Measurements from ENCODE around the gene CORO7.

CORO7 gene

DNA sequence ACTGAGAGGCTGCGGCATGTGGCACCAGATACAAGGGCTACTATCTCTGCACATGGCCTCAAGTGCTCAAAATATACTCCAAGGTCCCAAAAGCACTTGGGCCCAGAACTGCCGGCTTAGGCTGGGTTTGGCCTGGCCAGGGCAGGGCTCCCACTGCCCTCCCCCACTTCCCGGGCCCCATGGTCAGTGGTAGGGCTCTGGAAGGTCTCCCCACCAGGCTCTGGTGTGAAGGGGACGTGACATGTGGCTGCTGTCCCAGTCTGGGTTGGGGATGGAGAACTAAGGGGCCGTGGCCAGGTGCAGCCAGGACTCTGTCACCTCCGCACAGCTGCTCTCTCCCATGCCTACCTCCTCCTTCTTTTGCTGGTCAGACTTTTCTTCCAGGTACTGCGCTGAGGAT, 59.6 kb downstream of the CORO7 start:
- TF ChIP-seq CTCF (IDR thresholded peaks at IDR 0.05; ENCODE audit: insufficient read depth, low read length): no peak
- TF ChIP-seq POLR2AphosphoS5 (IDR thresholded peaks at IDR 0.05; ENCODE audit: low read depth): no peak
- no peak for TF ChIP-seq SPI1 (IDR thresholded peaks at IDR 0.05; ENCODE audit: borderline replicate concordance, low read depth)
- TF ChIP-seq GABPA (IDR thresholded peaks at IDR 0.05; ENCODE audit: low read depth): no peak
- TF ChIP-seq REST (IDR thresholded peaks at IDR 0.05; ENCODE audit: insufficient replicate concordance, low read depth): no peak
- Histone ChIP-seq H3K4me3 (replicated peaks; ENCODE audit: insufficient read depth, low read length) (no peak overlapping the region), H3K27me3 (ENCODE audit: insufficient read depth, poor library complexity, severe bottlenecking) (no peaks in the 10 kb centered on the region), H3K27ac (replicated peaks) (no peak overlapping the region)
- DNase-seq (ENCODE audit: low read depth in 1 of 2, low spot score in 1 of 2): no peak

DNA sequence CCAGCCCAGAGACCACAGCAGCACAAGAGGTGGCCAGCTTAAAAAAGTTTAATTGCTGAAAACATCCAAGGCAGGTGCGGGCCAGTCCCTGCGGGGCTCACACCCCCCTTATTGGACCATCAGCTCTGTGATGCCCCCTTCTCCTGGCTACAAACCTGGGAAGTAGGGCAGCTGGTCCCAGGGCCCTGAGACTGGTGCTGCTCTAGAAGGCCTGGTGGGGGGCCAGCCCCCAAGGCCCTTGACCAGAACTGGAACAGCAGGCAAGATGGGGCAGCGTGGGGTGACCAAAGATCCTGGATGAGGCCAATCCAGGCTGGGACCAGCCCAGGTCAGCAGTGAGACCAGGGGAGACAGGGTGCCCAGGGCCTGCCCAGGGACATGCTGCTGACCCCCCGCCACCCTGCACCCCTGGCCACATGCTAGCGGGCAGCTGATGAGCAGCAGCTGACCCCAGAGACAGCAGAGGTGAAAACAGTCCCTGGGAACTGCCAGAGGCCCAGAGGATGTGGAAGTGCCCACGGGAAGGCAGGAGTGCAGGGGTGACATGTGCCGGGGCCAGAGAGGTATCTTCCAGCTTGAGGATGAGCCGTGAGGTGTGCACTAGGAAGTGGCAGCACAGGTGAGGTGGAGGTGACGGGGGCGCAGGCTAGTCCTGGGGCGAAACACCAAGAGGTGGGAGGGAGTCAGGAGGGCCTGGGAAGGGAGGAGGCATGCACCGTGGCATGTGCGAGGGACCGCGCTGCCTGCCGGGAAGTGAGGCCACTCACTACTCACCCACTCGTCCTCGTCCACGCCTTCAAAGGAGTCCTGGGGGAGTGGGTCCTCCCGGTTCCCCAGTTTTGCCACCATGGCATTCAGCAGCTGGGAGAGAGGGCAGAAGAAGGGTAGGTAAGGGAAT, 61.6 kb downstream of the CORO7 start:
- H3K4me3 ChIP-seq (replicated peaks; ENCODE audit: insufficient read depth, low read length): no peak overlapping the region
- TF ChIP-seq GABPA (IDR thresholded peaks at IDR 0.05; ENCODE audit: low read depth) (no peak), POLR2AphosphoS5 (IDR thresholded peaks at IDR 0.05; ENCODE audit: low read depth) (no peak), REST (IDR thresholded peaks at IDR 0.05; ENCODE audit: insufficient replicate concordance, low read depth) (no peak), CTCF (IDR thresholded peaks at IDR 0.05; ENCODE audit: insufficient read depth, low read length) (no peak)
- DNase-seq (ENCODE audit: low read depth in 1 of 2, low spot score in 1 of 2): no peak
- H3K27ac ChIP-seq (replicated peaks): no peak overlapping the region
- no peaks in the 10 kb centered on the region for H3K27me3 ChIP-seq (ENCODE audit: insufficient read depth, poor library complexity, severe bottlenecking)

DNA sequence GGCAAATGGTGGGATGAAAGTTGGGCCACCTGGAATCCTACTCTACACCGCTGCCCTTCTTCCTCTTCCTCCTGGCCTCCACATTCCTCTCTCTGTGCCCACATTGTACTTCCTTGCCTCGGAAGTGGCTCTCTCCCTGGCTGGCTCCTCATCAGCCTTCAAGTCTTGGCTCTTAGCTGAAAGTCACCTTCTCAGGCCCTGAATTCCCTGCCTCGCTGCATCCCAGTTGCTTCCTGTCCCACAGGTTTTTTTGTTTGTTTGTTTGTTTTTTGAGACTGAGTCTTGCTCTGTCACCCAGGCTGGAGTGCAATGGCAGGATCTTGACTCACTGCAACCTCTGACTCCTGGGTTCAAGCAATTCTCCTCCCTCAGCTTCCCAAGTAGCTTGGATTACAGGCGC, 62.7 kb downstream of the CORO7 start:
- H3K27me3 ChIP-seq (ENCODE audit: insufficient read depth, poor library complexity, severe bottlenecking): no peaks in the 10 kb centered on the region
- no peak for DNase-seq (ENCODE audit: low read depth in 1 of 2, low spot score in 1 of 2)
- no peak overlapping the region for H3K4me3 ChIP-seq (replicated peaks; ENCODE audit: insufficient read depth, low read length)
- TF ChIP-seq SPI1 (IDR thresholded peaks at IDR 0.05; ENCODE audit: borderline replicate concordance, low read depth): no peak
- no peak for TF ChIP-seq CTCF (IDR thresholded peaks at IDR 0.05; ENCODE audit: insufficient read depth, low read length)
- TF ChIP-seq GABPA (IDR thresholded peaks at IDR 0.05; ENCODE audit: low read depth): no peak
- no peak for TF ChIP-seq POLR2AphosphoS5 (IDR thresholded peaks at IDR 0.05; ENCODE audit: low read depth)
- no peak for TF ChIP-seq REST (IDR thresholded peaks at IDR 0.05; ENCODE audit: insufficient replicate concordance, low read depth)
- H3K27ac ChIP-seq (replicated peaks): no peak overlapping the region

All from HL-60 (cell line).